Progenitor cell of endocrine pancreas (in vitro differentiated cells): ENCODE measurements around the gene PHACTR1. TPM values are rescaled to one million over a fixed set of nuclear protein-coding genes. Genes with fewer than 3 reads are reported as not detected.

Experiments
- DNase-seq: peaks from one replicate; pipeline ENCODE4 v3.0.0; 2021; ENCODE audit warnings: low spot score; ENCODE audit not compliant: unreplicated experiment
- H3K27ac Mint-ChIP-seq: 2 replicates; pipeline ENCODE4 v1.8.0; 2021; ENCODE audit warnings: mild to moderate bottlenecking, moderate library complexity, mixed read lengths
- H3K27me3 Mint-ChIP-seq: 2 replicates; pipeline ENCODE4 v1.8.0; 2021; ENCODE audit warnings: mixed read lengths
- H3K36me3 Mint-ChIP-seq: 2 replicates; pipeline ENCODE4 v1.8.0; 2022; ENCODE audit warnings: mixed read lengths; ENCODE audit not compliant: insufficient read depth
- H3K4me1 Mint-ChIP-seq: 2 replicates; pipeline ENCODE4 v1.8.0; 2021; ENCODE audit warnings: low read depth, mixed read lengths
- H3K4me3 Mint-ChIP-seq: 2 replicates; pipeline ENCODE4 v1.8.0; 2021; ENCODE audit warnings: low read depth, mild to moderate bottlenecking, moderate library complexity, mixed read lengths
- H3K9me3 Mint-ChIP-seq: 2 replicates; pipeline ENCODE4 v1.8.0; 2021; ENCODE audit warnings: low read depth, mixed read lengths
- CTCF ChIP-seq: fragments of 200-600 bp; sonication (generic); IDR thresholded peaks from one replicate; pipeline ENCODE4 v1.5.0; 2021; ENCODE audit warnings: antibody characterized with exemption, mild to moderate bottlenecking; ENCODE audit not compliant: unreplicated experiment
- total RNA-seq: library from RNA; stranded (reverse); gene quantifications from 2 replicates; pipeline ENCODE4 v1.2.1, GENCODE V29; 2021

The PHACTR1 gene
- total RNA-seq, 1 donor from 2014 or later, result 8.6 TPM

GRCh38 chr6:13117570-13117969 is 401.0 kb downstream of the PHACTR1 start:
- H3K9me3 Mint-ChIP-seq, result no peaks in the 10 kb centered on the region
- H3K27me3 Mint-ChIP-seq, result peaks cover 6% of the 10 kb centered on the region
- DNase-seq, result no peak
- H3K4me1 Mint-ChIP-seq, result peaks cover 10% of the 10 kb centered on the region
- no peak overlapping the region for H3K4me3 Mint-ChIP-seq
- no peaks in the 10 kb centered on the region for H3K36me3 Mint-ChIP-seq
- no peak for TF ChIP-seq CTCF
- H3K27ac Mint-ChIP-seq, result no peak overlapping the region

GRCh38 chr6:13119549-13119948 is 403.0 kb downstream of the PHACTR1 start:
- no peak for TF ChIP-seq CTCF
- H3K27ac Mint-ChIP-seq, result no peak overlapping the region
- peaks cover 6% of the 10 kb centered on the region for H3K27me3 Mint-ChIP-seq
- H3K4me3 Mint-ChIP-seq, result no peak overlapping the region
- peaks cover 2% of the 10 kb centered on the region for H3K4me1 Mint-ChIP-seq
- no peaks in the 10 kb centered on the region for H3K9me3 Mint-ChIP-seq
- DNase-seq, result no peak
- no peaks in the 10 kb centered on the region for H3K36me3 Mint-ChIP-seq

GRCh38 chr6:13120483-13121482 is 404.2 kb downstream of the PHACTR1 start:
- Mint-ChIP-seq H3K27ac (no peak overlapping the region), H3K4me1 (peaks cover 2% of the 10 kb centered on the region), H3K9me3 (no peaks in the 10 kb centered on the region), H3K36me3 (no peaks in the 10 kb centered on the region), H3K4me3 (no peak overlapping the region), H3K27me3 (peaks cover 6% of the 10 kb centered on the region)
- TF ChIP-seq CTCF, result no peak
- DNase-seq, result no peak

- peaks cover 2% of the 10 kb centered on the region for H3K4me1 Mint-ChIP-seq
- H3K9me3 Mint-ChIP-seq, result no peaks in the 10 kb centered on the region
- DNase-seq, result no peak
- H3K36me3 Mint-ChIP-seq, result no peaks in the 10 kb centered on the region
- H3K27ac Mint-ChIP-seq, result no peak overlapping the region
- H3K4me3 Mint-ChIP-seq, result no peak overlapping the region
- H3K27me3 Mint-ChIP-seq, result peaks cover 3% of the 10 kb centered on the region
- TF ChIP-seq CTCF, result no peak
These were observed 407.6 kb downstream of the PHACTR1 start for GRCh38 chr6:13124131-13124530.

GRCh38 chr6:13125841-13126240 is 409.3 kb downstream of the PHACTR1 start:
- Mint-ChIP-seq H3K4me3 (no peak overlapping the region), H3K4me1 (no peaks in the 10 kb centered on the region), H3K27me3 (no peaks in the 10 kb centered on the region), H3K27ac (no peak overlapping the region), H3K36me3 (no peaks in the 10 kb centered on the region), H3K9me3 (no peaks in the 10 kb centered on the region)
- no peak for TF ChIP-seq CTCF
- DNase-seq, result no peak
